HG03045 (cell line): ENCODE data around the gene POLE4.

Experiments
- ATAC-seq: cut with Tn5 transposase; IDR thresholded peaks from one replicate; pipeline ENCODE4 v1.9.1; 2021; ENCODE audit warnings: mild to moderate bottlenecking, moderate library complexity; ENCODE audit not compliant: unreplicated experiment

POLE4 gene, protein sequence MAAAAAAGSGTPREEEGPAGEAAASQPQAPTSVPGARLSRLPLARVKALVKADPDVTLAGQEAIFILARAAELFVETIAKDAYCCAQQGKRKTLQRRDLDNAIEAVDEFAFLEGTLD

DNA sequence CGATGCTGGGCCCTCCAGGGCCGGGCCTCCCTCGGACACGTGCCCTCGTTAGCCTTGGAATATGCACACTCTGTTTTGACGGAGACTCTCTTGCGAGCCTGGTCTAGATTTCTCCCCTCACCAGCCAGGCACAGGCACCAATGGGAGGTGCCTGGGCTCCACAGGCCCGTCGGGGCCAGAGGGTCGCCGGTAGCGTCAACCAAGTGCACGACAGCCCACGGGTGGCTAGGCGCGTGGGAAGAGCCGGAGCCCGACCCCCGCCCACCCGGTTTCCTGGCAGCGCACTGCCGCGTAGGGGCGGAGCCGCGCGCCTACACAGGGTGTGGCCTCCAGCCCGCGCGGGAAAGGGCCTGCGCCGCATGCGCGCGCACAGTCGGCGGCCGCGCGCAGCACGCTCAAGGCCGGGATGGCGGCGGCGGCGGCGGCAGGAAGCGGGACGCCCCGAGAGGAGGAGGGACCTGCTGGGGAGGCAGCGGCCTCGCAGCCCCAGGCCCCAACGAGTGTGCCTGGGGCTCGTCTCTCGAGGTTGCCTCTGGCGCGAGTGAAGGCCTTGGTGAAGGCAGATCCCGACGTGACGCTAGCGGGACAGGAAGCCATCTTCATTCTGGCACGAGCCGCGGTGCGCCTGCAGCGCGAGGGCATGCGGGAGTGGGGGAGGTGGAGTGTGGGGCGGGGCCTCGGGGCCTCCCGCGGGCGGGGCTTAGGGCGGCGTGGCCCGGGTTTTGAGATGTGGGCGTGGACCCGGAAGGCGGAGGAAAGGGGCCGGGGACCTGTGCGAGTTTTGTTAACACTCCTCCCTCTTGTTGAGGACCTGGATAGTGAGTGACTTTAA lies at the start of gene POLE4:
Gene POLE4 (plus strand): TSS at position 370 of the 832 bp plus-strand sequence. CDS start 37 bp downstream, at position 407.
- ATAC-seq = peak; percentile 93

DNA sequence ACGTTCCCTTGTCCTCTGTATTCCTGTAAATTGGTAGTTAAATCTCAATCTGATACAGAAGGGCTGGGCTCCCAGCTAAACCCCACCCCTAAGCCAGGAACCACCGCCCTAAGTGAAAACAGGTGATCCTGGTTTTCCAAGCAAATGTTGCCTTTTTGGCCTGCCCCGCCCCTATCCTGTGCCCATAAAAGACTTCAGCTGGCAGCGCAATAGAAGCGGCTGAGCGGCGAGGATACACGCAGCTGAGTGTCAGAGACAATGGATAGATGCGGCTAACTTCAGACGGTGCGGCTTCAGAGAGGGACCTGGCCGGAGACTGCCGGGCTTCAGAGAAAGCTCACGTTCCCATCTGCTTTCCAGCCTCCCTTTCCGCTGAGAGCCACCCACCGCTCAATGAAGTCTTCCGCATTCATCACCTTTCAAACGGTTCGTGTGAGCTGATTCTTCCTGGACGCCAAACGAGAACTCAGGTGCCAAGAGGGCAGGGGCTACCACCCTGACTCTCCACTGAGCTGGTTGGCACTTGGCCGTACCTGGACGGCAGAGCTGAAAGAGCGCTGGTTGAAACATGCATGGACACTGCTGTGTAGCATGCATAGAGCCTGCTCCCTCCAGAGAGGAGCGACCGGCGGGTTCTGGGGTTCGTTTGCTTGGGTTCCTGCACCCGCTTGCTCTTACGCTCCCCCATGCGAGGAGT lies 49.5 kb upstream of the POLE4 start:
- ATAC-seq = no peak

DNA sequence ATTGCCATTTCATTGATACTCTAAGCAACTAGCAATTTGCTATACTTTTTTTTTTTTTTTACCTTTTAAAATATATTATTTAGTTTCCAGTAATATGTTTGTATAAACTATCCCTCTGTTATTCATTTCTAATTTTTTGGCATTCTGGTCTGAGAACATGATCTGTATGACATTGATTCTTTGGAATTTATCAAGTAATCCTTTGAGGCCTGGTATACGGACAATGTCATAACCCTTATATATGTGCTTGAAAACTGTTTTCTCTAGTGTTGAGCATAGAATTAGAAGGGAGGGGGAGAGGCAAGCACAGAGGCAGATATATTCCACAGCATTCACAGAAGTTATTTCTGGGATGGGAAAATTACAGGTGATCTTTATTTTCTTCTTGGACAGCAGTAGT lies 48.2 kb upstream of the POLE4 start:
- no peak for ATAC-seq

DNA sequence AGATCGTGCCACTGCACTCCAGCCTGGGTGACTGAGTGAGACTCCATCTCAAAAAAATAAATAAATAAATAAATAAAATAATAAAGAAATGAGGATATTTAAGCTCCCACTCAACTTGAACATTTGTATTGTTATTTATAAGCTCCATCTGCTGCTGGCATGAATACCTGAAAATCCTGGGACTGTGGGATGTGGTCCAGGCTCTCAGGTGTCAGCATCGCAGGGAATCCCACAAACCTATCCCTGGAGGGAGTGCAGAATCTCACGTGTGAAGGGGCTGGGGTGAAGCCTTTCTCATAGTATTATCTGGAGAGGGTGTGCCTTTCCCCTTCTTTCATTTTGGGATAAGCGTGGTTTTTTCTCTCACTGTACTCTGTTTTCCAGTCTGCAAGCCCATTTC lies 47.4 kb upstream of the POLE4 start:
- no peak for ATAC-seq

DNA sequence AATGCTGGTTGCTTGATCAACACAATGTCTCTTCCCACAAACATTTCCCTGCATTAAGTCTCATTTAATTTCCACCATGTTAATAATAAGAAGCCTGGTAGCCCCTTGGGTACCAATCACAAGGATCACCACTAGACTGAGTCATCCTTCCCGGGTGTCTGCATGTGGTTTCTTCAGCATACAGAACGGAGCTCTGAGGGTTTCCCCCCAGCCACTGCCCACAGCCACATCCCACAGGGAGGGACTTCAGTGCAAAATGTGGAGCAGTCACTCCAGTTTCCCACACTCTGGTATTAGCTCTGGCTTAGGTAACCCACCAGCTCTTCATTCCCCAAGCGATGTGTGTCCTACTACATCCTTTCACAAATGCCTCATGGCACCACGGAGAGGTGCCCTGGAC lies 42.7 kb upstream of the POLE4 start:
- no peak for ATAC-seq

DNA sequence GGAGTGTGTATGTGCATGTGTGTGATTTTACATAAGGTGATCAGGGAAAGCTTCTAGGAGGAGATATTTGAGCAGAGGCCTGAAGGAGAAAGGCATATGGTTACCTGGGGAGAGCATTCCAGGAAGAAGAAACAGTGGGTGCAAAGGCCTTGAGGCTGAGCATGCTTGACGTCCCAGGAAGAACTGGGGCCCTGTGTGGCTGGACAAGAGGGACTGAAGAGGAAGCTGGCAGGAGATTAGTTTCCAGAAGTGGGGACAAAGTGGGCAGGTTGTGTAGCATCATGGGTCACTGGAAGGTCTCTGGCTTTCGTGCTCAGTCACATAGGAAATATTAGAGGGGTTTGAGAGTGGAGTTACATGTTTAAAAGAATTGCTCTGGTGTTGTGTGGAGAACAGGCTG lies 42.0 kb upstream of the POLE4 start:
- ATAC-seq = no peak

DNA sequence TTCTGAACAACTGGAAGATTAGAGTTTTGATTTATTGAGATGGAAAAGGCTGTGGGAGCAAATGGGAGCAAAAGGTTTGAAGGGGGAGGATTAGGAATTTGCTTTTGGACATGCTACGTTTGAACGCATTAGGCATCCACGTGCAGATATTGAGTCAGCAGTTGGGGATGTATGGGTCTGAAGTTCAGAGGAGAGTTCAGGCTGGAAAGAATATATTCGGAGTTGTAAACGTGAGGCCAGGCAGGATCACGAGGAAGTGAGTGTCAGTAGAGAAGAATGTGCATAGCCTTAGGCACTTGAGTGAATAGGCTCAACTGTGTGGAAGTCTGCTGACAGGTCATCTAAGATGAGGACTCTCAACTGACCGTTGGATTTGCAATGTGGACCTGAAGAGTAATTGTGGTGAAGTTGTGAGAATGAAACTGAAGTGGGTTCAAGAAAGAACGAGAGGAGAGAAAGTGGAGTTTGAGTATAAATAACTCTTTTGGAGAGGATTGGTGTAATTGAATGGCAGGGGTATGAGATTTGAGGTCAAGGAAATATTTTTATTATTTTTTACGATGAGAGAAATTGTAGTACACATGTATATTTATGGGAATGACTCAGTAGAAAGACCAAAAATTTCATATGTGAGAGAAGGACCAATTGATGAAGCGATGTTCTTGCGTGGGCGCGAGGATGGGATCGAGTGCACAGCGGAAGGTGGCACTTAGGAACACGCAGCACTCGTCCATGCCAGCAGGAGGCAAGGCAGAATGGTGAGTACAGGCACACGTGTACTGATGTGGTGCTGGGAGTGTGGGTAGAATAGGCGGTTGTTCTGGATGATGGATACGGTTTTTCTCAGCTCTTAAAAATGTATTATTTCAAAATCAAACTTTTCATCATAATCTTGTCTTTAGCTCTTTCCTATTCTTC lies 40.5 kb upstream of the POLE4 start:
- ATAC-seq = no peak

DNA sequence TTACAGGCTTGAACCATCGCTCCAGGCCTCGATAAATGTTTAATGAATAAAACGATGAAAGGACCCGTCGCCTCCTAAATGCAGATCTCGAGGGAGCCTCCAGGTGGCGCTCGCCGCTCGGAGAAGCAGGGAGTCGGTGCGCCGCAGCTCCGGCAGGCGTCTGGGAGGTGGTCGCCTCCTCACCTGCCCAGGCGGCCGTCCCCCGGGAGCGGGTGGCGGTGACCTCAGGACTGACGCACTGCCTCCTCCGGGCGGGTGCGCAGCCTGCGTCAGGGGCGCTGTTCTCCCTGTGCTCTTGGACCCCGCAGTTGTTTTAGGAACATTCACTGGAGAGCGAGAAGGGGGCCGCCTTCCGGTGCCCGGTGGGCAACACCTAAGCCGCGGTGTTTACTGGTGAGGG lies 38.6 kb upstream of the POLE4 start:
- peak; percentile 40 for ATAC-seq

DNA sequence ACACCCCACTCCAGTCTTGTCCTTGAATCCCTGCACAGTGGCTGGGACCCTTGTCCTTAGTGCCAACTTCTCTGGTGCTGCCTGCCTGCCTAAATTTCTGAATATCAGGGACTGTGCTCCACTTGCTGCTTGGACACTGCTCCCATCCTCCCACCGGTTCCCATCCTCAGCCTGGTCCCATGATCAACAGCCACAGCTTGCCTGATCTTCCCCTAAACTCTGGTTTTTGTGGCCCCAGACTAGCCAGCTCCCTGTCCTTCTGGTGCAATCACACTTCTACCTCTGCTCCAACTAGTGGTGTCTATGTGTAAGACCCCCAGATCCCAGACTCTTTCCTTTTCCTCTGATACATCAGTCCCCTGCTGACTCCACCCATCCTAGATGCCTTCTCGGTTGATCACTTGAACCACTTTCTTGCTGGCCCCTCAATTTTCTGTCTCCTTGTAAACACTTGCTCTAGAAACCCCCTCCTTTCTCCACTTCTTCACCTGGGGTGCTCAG lies 37.2 kb upstream of the POLE4 start:
- ATAC-seq = no peak

DNA sequence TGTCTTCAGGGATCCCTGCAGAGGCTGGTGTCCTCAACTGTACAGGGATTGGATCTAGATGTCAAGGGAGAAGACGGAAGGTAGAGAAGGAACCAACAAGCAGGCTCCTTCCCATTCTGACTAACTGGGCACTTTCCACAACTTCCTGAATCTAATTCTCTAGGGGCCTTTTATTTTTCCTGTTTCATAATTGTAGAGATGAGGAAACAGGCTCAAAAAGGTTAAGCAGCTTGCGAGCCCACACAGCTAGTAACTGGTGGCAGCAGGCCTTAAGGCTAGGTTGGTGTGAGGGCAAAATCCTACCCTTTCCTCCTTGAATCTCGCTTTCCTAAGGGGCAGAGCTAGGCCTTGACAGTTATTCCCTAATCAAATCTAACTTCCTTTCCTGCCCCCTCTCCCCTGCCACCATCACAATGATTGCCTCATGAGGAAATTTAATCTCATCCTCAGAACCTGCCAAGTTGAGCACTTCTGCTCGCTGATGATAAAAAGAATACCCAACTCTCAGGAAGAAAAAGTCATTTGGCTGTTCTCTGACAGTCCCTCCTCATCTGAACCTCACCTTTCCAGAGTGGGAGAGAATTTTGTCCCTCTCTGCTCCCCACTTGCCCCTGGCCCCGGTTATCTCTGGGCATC lies 35.7 kb upstream of the POLE4 start:
- ATAC-seq = no peak

DNA sequence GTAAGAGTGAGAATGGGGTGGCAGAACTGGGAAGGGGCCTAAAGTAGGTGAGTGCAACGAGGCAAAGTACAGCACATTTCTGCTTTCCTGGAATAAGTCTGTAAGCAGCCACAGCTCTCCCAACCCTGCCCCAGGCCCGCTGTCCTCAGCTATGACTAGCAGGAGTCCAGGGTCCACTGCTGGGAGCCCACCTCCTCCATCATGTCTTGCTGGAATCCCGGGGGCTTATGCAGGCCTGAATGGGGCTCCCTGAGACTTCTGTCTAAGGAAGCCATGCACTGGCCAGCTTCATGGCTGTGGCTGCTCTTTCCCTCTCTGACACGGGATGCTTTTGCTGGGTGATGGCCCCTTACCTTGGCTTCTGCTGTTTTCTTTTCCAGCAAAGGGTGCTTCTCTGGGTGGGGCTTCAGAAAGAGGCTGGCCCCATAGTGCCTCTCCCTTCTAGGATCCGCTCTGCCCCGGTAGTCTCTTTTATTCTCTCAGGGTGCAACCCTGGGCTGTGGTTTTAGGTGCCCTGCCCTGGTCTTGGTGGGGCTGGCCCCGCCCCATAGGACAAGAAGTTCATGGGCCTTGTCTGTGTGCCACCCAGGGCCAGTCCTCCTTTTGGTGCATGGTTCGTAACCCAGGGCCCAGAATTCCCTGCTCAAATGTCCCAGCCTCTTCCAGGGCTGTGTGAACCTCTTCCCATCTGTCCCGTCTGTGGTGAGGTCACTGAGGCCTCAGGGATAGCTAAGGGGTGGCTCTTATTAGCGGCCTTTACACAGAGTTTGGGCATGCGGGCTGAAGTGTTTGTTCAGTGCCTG lies 33.8 kb upstream of the POLE4 start:
- no peak for ATAC-seq

DNA sequence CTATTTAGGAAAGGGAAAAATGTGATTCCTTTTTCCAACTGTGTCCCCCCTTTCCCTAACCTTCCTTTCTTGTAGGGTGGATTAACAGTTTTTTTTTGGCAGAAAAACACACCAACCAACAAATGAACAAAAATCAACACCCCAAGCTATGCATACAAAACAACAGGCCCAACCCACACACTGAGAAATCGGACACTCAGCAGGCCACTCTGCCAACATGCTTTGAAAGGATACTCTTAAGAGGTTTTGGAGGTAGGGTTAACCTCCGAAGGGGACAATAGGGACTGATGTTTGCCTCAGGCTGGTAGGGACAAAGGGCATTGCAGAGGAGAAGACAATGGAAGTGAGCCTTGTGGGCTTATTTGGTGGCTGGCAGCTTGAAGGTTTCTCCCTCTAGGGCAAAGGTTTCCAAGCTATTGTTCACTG lies 33.1 kb upstream of the POLE4 start:
- no peak for ATAC-seq

DNA sequence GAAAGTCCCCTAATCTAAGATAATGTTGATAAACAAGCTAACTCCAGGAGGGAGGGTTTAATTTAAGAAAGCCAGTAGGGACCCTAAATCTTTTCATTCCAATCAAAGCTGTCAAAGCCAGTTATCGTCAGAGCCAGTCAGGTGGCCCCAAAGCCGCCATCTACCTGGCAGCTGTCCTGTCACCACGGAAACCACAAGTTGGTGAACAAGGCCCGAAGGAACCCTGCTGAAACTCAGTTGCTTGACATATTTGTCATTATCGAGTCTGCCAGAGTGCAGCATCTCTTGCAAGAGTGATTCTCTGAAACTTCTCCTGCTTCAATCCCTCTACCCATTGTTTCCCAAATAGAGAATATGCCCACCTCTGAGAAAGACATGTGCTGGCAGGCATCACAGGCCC lies 30.8 kb upstream of the POLE4 start:
- ATAC-seq = no peak

DNA sequence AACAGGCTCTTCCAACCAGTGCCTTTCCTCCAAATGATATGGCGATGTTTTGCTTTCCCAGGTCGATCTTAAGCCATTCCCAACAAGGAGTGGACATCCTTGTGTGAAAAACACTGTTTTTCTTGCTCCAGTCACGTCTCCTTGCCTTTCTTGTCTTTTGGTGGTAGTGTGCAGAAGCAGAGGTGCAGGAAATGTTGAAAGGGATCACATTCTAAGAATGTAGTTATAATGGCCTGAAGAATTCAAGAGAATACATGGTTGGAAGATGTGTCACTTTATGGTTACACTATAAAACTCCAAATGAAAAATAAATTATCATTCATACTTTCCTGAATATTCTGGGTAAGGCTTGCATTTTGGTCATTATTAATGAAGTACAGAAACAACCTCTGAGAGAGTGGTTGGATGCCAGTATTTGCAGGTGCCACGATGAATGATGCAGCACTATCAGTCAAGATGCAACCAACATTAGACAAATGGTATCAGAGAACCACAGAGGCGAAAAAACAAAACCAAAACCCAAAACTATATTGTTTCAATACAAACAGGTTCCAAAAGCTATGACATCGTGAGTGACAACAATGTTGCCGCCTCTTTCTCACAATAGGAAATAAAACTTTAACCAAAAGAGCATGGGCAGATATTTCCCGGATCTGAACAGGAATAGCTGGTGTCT lies 27.5 kb upstream of the POLE4 start:
- ATAC-seq = no peak

DNA sequence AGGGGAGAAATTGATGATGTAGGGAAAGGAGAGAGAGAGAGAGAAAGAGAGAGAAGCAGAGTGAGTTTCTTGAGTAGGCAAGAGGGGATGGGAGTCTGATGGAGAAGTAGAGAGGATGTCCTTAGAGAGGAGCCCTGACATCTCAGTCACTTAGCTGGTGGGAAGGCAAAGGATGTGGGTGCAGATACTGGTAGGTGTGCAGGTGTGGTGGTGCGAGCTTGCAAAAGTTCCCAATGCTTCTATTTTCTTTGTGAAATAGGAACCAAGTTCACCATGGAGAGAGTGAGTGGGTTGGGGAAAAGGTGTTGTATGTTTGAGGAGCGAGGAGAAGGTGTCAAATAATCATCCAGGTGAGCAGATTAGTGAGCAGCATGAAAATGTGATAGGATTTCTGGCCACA lies 26.5 kb upstream of the POLE4 start:
- ATAC-seq = no peak

DNA sequence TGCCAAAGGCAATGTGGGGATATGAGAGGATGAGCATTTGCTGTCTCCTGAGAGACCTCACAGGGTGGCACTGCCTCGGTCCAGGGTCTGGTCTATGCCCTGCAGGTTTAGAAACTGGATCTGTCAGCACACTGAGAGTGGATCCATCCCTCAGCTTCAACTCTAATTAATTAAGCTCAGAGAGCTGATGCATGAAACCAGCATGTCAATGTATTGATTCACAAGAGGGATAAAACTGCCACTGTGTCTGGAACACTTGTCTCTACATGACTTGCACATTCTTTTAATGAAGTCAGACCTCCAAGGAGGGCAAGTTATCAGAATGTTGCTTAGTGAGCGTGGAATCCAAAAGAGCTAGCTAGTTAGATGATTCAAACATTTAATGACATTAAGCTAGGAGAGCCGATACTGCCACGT lies 22.5 kb upstream of the POLE4 start:
- no peak for ATAC-seq

DNA sequence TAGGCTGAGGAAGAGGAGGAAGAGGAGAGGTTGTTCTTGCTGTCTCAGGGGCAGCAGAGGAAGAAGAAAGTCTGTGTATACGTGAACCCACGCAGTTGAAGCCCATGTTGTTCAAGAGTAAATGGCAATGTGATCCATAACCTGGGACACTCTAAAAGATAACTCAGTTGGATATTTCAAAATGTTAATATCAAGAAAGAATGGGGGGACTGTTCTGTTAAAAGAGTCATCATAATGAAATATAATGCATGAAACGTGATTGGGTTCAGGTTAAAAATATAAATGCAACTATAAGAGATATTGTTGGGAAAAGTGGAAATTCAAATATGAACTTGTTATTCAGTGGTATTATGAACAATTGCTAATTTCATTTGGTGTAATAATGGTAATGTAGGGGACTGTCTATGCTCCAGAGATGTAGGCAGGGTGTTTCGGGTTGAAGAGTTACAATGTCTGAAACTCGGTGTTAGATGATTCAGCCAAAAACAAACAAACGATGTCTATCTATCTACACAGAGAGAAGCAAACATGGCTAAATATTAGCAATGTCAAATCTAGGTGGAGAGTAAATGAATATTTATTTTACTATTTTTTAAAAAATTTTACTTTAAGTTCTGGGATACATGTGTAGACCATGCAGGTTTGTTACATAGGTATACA lies 21.1 kb upstream of the POLE4 start:
- ATAC-seq = no peak

DNA sequence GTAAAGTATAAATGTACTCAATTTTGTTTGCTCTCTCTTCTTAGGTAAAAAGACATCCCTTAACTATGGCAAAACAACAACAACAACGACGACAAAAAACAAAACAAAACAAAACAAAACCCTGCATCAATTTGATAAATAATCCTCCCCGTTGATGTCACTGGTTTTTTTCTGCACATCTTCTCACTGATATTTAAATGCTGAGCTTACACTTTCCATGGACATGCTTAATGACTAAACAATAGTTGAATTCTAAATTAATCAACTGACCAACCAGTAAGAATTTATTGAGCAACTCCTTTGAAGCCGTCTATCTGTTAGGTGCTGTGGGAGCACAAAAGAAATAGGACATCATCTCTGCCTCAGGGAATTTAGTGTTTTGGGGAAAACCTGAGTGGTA lies 20.2 kb upstream of the POLE4 start:
- ATAC-seq = no peak
